ENCODE measurements around the gene WDR86. TPM values are rescaled to one million over a fixed set of nuclear protein-coding genes. Genes with fewer than 3 reads are reported as not detected.
A peak's percentile ranks its signal among the peaks of the same experiment; 100 is the strongest.

The WDR86 gene
- total RNA-seq, 3 donors from 2014 or later, result 0.27 to 0.46 (median 0.37) TPM

DNA sequence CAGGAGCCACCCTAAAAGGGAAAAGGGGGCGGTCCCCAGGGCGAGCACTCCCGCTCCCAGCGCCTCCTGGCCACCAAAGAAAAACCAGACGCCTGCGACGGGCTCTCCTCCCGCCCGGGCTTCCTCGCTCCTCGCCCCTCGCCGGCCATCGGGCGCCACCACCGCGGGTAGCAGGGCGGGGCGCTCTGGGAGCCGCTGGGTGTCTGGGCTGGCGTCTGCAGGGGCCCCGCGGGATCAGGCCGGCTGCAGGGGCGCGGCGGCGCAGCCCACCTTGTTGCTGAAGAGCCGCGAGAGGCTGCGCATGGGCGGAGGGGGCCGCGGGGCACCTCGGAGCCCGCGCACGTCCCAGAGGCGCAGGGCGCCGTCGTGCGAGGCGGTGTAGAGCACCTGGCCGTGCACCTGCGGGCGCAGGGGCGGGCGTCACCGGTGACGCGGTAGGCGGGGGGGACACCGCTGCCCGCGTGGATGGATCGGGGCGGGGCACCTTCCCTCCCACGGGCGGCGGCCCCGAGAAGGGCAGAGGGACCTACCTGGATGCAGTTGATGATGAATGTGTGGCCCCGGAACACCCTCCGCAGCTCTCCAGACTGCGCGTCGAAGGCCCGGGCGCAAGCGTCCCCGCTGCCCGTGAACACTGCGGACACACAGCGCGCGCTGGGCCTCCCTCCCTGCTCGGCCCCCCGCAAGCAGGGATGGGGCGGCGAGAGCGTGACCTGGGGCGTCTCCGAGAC is 28.3 kb downstream of the WDR86 start:
- Mint-ChIP-seq H3K4me3 (no peak overlapping the region), H3K27me3 (ENCODE audit: low read depth) (peaks cover 10% of the 10 kb centered on the region), H3K9me3 (no peaks in the 10 kb centered on the region), H3K36me3 (ENCODE audit: insufficient read depth) (peaks cover 11% of the 10 kb centered on the region), H3K4me1 (ENCODE audit: low read depth) (peaks cover 10% of the 10 kb centered on the region)
- ATAC-seq (peak; percentile 63 to 77), DNase-seq (peak; percentile 46)

DNA sequence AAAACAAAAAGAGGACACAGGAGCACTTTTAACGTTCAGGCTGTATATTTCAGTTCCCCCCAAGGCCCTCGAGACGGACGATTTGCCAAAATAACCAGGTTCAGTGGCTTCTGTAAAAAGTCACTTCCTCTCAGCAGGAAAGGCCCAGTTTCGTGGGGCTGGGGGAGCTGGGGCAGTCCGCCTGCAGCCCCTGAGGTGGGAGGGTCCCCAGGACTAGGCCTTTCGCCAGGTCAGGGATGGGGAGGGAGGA is 28.8 kb downstream of the WDR86 start:
- no peaks in the 10 kb centered on the region for H3K9me3 Mint-ChIP-seq
- peaks cover 10% of the 10 kb centered on the region for H3K4me1 Mint-ChIP-seq (ENCODE audit: low read depth)
- ATAC-seq (peak in 1 of 2 donors; percentile 6), DNase-seq (no peak)
- peaks cover 11% of the 10 kb centered on the region for H3K36me3 Mint-ChIP-seq (ENCODE audit: insufficient read depth)
- H3K27me3 Mint-ChIP-seq (ENCODE audit: low read depth), result peaks cover 10% of the 10 kb centered on the region
- H3K4me3 Mint-ChIP-seq, result peak overlapping the region; percentile 56

DNA sequence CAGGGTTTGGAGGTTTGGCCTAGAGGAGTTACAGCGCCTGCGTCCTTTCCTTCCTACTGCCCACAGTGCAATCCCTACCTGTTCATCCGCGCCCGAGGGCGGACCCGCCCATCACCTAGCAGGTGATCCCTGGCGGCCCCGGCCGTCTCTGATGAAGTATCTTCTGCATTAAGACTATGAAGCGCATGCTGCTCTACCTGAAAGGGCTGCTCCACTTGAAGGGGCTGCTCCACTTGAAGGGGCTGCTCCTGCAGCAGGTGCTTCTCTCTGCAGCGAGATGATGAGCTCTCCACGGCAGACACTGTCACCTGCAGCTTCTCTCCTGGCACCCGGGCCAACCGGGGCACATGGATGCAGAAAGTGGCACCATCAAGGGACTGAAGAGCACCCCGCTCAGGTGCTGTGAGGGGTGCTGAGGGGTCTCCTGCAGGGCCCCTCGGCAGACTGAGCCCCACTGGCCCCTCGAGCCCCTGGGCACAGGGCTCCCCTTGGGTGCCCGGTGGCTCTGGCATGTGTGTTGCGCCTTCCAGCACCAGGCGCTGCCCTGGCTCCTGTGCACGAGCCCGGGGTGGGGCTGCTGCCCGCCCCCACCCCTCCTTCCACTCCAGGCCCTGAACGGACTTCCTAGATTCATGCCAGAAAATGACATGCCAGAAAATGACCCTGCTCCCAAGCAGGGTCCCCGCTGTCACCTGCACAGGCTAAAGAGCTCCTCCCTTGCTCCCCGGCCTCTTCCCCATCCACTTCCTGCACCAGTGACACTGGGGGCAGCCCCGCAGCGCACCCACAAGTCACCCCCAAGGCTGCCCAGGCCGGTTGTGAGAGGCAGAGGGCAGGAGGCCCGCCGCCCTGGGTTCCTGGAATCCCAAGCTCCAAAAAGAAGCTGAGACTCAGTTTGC is 29.4 kb downstream of the WDR86 start:
- Mint-ChIP-seq H3K9me3 (no peaks in the 10 kb centered on the region), H3K4me1 (ENCODE audit: low read depth) (peaks cover 10% of the 10 kb centered on the region), H3K27me3 (ENCODE audit: low read depth) (peaks cover 10% of the 10 kb centered on the region), H3K36me3 (ENCODE audit: insufficient read depth) (peaks cover 12% of the 10 kb centered on the region), H3K4me3 (peak overlapping the region; percentile 56)
- DNase-seq (no peak), ATAC-seq (no peak)

DNA sequence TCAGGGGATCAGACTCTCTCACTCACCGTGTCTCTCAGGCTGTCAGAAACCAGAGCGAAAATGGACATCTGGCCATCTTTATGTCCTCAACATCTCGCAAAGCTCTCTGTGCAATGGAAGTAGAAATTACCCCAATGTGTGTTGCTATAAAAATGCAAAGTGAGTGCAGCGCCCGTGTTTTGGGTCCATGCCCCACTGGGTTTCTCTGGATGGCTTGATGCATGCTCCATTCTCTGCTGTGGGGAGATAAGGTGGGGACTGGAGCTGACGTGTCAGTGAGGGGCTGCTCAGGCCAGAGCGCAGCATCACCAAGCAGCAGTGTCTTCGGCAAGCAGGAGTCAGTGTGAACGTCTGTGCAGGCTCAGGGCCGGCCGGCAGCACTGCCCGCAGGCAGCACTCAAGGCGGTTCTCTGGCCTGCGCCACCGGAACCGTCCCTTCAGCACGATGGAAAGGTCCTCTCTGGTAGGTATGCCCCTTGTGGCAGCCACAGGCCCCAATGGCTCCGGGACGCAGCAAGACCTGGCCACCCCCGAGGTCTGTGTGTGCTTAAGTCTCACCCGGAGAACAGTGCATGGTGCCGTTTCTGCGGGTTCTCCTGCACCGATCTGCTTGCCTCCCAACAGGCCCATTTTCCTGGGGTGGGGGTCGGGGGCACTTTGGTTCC is 30.2 kb downstream of the WDR86 start:
- peaks cover 10% of the 10 kb centered on the region for H3K27me3 Mint-ChIP-seq (ENCODE audit: low read depth)

DNA sequence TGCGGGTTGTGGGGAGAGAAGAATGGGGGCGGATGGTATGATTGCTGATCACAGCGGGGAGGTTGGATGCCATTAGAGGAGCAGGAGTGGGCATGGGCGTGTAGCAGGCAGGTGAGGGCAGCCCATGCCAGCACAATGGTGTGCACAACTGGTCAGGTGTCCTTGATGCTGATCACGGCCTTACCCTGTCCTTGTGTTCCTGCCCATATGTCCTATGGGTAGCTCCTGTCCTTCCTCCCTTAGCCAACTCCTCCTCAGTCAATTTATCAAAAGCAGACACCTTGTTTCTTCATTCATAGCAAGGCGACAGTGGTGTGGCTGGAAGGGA is 30.7 kb downstream of the WDR86 start:
- Mint-ChIP-seq H3K9me3 (no peaks in the 10 kb centered on the region), H3K4me1 (ENCODE audit: low read depth) (peaks cover 10% of the 10 kb centered on the region), H3K4me3 (no peak overlapping the region), H3K27me3 (ENCODE audit: low read depth) (peaks cover 10% of the 10 kb centered on the region), H3K36me3 (ENCODE audit: insufficient read depth) (peaks cover 20% of the 10 kb centered on the region)
- ATAC-seq (no peak), DNase-seq (no peak)

More for the DNA sequence above, 30.2 kb downstream of the WDR86 start:
- peaks cover 15% of the 10 kb centered on the region for H3K36me3 Mint-ChIP-seq (ENCODE audit: insufficient read depth)
- H3K4me1 Mint-ChIP-seq (ENCODE audit: low read depth), result peaks cover 10% of the 10 kb centered on the region
- no peak for ATAC-seq
- H3K4me3 Mint-ChIP-seq, result no peak overlapping the region
- H3K9me3 Mint-ChIP-seq, result no peaks in the 10 kb centered on the region
- DNase-seq, result no peak

DNA sequence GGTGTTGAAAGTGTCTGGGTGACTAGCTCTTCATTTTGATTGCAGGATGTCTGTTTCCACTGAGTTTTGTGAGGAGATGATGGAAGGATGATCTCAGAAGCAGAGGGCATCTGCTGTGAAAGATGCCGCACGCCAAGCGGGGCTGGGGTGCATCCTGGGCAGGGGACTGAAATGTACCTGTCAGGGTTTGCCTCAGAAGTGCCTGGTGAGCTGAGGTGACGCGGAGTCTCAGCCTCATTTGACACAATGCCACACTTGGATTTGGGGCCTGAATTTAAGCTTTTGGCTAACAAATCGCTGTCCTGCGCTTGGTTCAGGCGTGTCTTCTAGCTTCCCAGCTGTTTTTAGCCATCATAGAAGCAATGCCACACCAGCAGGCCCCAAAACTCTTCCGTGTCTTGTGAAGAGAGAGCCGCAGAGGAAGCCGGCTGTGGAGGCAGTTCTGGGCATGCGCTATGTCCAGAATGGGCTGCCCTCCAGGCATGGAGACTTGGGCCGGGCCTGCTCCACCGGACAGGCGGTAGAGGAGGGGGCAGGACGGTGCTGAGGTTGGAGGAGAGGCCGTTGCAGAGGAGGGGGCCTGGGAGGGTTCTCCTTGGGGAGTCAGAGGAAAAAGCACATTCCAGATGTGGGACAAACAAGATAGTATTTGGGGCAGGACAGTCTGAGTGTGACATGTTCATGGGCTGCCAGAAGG is 31.2 kb downstream of the WDR86 start:
- Mint-ChIP-seq H3K36me3 (ENCODE audit: insufficient read depth) (peaks cover 20% of the 10 kb centered on the region), H3K4me3 (no peak overlapping the region), H3K27me3 (ENCODE audit: low read depth) (peaks cover 8% of the 10 kb centered on the region), H3K9me3 (no peaks in the 10 kb centered on the region), H3K4me1 (ENCODE audit: low read depth) (peaks cover 10% of the 10 kb centered on the region)
- DNase-seq (no peak), ATAC-seq (no peak)

DNA sequence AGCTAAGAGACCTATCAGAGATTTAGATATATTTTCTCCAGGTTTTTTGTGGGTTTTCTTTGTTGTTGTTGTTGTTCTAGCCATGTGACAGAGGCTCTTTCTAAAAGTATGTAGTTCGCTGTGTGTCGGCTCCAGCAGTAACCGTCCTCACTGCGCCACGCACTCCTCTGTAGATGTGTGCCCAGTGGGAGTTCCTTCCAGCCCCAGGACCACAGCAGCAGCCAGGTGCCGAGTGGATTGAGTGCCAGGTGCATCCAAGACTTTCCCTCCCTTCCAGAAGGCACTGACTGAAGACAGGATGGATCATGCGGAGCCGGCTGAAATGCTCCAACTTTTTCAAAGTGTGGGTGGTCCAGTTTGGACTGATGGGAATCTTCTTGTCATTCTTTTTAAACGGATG is 31.8 kb downstream of the WDR86 start:
- DNase-seq, result no peak
- Mint-ChIP-seq H3K9me3 (no peaks in the 10 kb centered on the region), H3K36me3 (ENCODE audit: insufficient read depth) (peaks cover 20% of the 10 kb centered on the region), H3K27me3 (ENCODE audit: low read depth) (peaks cover 5% of the 10 kb centered on the region), H3K4me1 (ENCODE audit: low read depth) (peaks cover 10% of the 10 kb centered on the region), H3K4me3 (no peak overlapping the region)
- ATAC-seq, result no peak

DNA sequence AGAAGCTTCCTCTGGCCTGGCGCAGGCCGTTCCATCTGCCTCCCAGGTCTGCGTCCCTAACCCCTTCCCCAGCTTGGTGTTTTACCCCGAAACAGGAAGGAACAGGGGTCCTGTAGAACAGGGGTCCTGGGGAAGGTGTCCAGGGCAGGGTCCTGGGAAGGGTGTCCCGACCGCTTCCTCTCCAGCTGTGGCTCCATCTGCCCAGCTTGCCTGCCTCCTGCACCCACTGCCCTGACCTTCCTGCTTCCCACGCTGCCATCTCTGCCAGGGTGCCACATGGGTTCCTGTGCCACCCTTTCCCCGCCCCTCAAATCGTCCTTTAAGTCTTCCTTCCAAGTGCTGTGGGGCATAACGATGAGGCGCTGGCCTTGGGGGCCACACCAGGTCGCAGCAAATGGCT is 32.4 kb downstream of the WDR86 start:
- H3K36me3 Mint-ChIP-seq (ENCODE audit: insufficient read depth), result peaks cover 20% of the 10 kb centered on the region
- ATAC-seq (no peak), DNase-seq (no peak)
- H3K4me1 Mint-ChIP-seq (ENCODE audit: low read depth), result peaks cover 8% of the 10 kb centered on the region
- no peaks in the 10 kb centered on the region for H3K9me3 Mint-ChIP-seq
- peaks cover 3% of the 10 kb centered on the region for H3K27me3 Mint-ChIP-seq (ENCODE audit: low read depth)
- no peak overlapping the region for H3K4me3 Mint-ChIP-seq

DNA sequence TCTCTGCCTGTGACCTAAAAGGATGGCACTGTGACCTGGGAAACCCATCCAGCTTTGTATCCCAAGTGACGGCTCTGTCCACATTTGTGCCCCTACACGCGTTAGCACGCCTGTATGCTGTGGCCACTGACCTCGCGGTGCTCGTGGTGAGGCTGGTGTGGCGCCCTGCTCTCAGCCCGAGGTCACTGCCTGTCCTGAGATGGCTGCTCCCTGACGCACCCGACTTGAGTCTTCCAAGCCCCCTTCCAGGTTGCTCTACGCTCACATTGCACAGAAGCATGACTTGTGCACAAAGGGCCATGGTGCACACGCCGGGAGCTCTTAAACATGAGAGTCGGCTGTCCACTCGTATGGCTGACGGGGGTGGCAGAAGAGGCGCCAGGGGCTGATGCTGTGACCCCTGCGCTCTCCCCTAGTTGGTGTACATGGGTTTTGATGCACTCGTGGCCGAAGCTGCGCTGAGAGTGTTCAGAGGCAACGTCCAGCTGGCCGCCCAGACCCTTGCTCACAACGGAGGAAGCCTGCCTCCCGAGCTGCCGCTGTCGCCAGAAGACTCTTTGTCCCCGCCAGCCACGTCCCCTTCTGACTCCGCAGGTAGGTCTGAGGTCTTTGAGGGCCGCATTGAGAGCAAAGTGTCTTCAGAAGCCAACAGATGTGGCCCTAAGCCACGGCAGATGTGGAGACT is 33.5 kb downstream of the WDR86 start:
- Mint-ChIP-seq H3K27me3 (ENCODE audit: low read depth) (no peaks in the 10 kb centered on the region), H3K36me3 (ENCODE audit: insufficient read depth) (peaks cover 20% of the 10 kb centered on the region), H3K4me1 (ENCODE audit: low read depth) (peaks cover 5% of the 10 kb centered on the region), H3K4me3 (no peak overlapping the region), H3K9me3 (no peaks in the 10 kb centered on the region)
- DNase-seq (no peak), ATAC-seq (no peak)

DNA sequence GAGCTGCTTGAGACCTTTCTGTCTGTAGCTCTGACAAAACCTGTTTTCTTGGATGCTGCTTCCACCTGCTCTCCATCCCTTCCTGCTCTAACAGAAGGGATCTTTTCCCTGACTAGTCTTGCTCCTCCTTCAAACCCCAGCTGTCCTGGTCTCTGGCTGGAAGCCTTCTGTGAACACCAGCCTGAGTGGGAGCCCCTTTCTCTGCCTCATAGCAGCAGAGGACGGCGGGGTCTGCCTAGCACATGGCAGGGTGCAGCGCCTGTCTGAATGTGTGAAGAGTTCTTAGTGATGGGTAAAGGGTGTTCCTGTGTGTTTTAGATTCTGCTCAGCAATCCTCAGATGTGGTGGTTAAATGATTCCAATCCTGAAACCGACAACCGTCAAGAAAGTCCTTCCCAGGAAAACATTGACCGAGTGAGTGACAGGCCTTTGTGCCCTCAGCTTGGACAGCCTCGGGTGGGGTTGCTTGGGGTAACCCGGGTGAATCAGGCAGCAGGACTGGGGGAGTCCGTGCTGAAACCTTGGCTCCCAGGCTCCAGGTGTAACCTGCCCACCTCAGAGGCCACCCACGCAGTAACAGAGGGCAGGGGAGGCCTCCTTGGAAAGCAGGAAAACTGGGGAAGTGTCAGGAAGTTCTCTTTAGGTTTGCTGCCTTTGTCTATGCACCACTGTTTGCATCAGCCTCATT is 34.2 kb downstream of the WDR86 start:
- H3K27me3 Mint-ChIP-seq (ENCODE audit: low read depth), result no peaks in the 10 kb centered on the region
- no peak for ATAC-seq
- H3K4me3 Mint-ChIP-seq, result no peak overlapping the region
- no peaks in the 10 kb centered on the region for H3K9me3 Mint-ChIP-seq
- H3K36me3 Mint-ChIP-seq (ENCODE audit: insufficient read depth), result peaks cover 20% of the 10 kb centered on the region
- no peak for DNase-seq
- peaks cover under 1% of the 10 kb centered on the region for H3K4me1 Mint-ChIP-seq (ENCODE audit: low read depth)

DNA sequence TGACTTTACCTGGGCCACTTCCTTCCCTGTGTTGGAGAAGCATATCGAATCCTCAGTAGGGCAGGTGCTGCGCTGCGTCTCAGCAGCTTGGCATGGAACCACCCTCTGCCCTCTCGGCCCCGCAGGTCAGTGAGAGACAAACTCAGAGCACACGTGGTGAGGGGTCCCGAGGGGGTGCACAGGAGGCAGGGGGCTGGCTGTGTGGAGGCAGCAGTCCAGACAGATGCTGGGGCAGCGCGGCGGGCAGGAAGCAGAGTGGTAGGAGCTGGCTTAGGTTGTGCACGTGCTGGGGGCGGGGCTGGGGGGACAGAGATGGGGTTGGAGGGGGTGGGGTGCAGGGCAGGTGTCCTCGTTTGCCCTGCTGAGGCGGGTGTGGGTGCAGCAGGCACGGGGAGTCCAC is 35.1 kb downstream of the WDR86 start:
- DNase-seq, result no peak
- H3K36me3 Mint-ChIP-seq (ENCODE audit: insufficient read depth), result peaks cover 20% of the 10 kb centered on the region
- H3K4me3 Mint-ChIP-seq, result no peak overlapping the region
- ATAC-seq, result no peak
- no peaks in the 10 kb centered on the region for H3K4me1 Mint-ChIP-seq (ENCODE audit: low read depth)
- no peaks in the 10 kb centered on the region for H3K9me3 Mint-ChIP-seq
- H3K27me3 Mint-ChIP-seq (ENCODE audit: low read depth), result no peaks in the 10 kb centered on the region

DNA sequence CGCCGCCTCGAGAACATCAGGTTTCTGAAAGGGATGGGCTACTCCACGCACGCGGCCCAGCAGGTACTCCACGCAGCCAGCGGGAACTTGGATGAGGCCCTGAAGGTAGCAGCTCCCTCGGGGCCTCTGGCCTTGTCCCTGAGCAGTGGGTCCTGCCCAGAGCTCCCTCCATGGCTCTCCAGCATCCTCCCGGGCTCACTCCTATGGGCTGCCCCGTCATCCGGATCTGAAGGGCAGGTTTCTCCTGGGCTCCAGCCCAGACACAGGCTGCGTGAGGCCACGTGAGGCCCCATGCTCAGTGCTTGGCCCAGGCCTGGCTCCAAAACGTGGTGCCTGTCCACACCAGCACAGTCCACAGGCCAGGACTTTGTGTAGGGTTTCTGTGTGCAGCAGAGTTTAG is 35.7 kb downstream of the WDR86 start:
- no peaks in the 10 kb centered on the region for H3K27me3 Mint-ChIP-seq (ENCODE audit: low read depth)
- peaks cover 2% of the 10 kb centered on the region for H3K4me1 Mint-ChIP-seq (ENCODE audit: low read depth)
- DNase-seq, result no peak
- H3K9me3 Mint-ChIP-seq, result no peaks in the 10 kb centered on the region
- H3K36me3 Mint-ChIP-seq (ENCODE audit: insufficient read depth), result peaks cover 23% of the 10 kb centered on the region
- H3K4me3 Mint-ChIP-seq, result no peak overlapping the region
- no peak for ATAC-seq

DNA sequence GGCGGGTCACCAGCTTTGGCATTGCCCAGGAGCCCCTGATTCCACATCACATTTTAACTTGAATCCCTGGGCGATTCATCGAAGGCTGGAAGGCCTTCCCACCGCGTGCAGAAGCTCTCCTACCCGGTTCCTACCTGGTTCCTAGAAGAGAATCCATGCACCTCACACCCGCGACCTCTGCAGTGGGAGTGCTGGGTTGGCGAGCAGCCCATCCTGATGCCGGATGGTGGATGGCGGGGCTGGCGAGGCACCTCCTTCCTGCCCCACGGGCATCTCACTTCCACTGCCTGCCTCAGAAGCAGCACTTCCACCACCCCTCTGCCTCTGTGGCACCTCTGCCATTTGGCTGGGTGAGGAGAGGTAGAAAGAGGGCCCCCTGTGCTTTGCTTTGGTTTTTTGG is 36.2 kb downstream of the WDR86 start:
- H3K9me3 Mint-ChIP-seq, result no peaks in the 10 kb centered on the region
- no peak overlapping the region for H3K4me3 Mint-ChIP-seq
- ATAC-seq (no peak), DNase-seq (no peak)
- peaks cover 2% of the 10 kb centered on the region for H3K4me1 Mint-ChIP-seq (ENCODE audit: low read depth)
- H3K27me3 Mint-ChIP-seq (ENCODE audit: low read depth), result no peaks in the 10 kb centered on the region
- H3K36me3 Mint-ChIP-seq (ENCODE audit: insufficient read depth), result peaks cover 23% of the 10 kb centered on the region

Measured in activated T-cell treated with anti-CD3 and anti-CD28 coated beads, Interleukin-2, amount 50 U/mL, for 4 hours (primary cell).